Fibroblast of lung (primary cell): Measurements from ENCODE around the gene USH1C.

ENCODE experiments used
- CTCF ChIP-seq, 2 donors: IDR thresholded peaks in 1 of 2; conservative IDR thresholded peaks in 1 of 2; 1 replicate in 1 of 2; 2 replicates in 1 of 2; pipeline ENCODE4 v1.5.1; 2011 to 2012; ENCODE audit warnings: low read length in 2 of 2, control low read depth in 1 of 2, inconsistent platforms in 1 of 2, low read depth in 1 of 2, mild to moderate bottlenecking in 1 of 2
- EZH2 ChIP-seq: IDR thresholded peaks from 2 replicates; pipeline ENCODE4 v1.5.1; 2012; ENCODE audit warnings: low read length, control low read depth, mild to moderate bottlenecking; ENCODE audit errors: missing control alignments

- TF ChIP-seq CTCF (conservative IDR thresholded peaks at IDR 0.05 in 1 of 2, IDR thresholded peaks at IDR 0.05 in 1 of 2; ENCODE audit: low read depth in 1 of 2, low read length in 2 of 2): no peak
- no peak for TF ChIP-seq EZH2
Observed at GRCh38 chr11:17490938-17491337, 53.3 kb downstream of the USH1C start.
